H1 (cell line): ENCODE data around the gene PARP4. TPM values are rescaled to one million over a fixed set of nuclear protein-coding genes. Genes with fewer than 3 reads are reported as not detected.

ENCODE experiments used
- ASH2L ChIP-seq: fragments of 200-600, 300-600 bp; sonication (generic); IDR thresholded peaks from one replicate; pipeline ENCODE4 v1.7.1; 2017; ENCODE audit warnings: low read length
- JUN ChIP-seq: IDR thresholded peaks from 2 replicates; pipeline ENCODE4 v1.6.1; 2011; ENCODE audit warnings: low read depth, mild to moderate bottlenecking, improper control_type of control experiment, low read length
- polyA plus RNA-seq, 7 experiments: library from polyadenylated mRNA; depleted of rRNA in 3 of 7; stranded (reverse) in 5 of 7; unstranded in 2 of 7; fragments of >200 nt in 5 of 7; fragments of 200-250 nt in 2 of 7; gene quantifications; 1 replicate in 5 of 7; 2 replicates in 1 of 7; 4 replicates in 1 of 7; pipeline versions ENCODE4 v1.2.1 to v1.2.3, GENCODE V29; 2011 to 2013; ENCODE audit warnings: missing spikeins in 2 of 7, mixed read lengths in 2 of 7
- total RNA-seq: library from RNA; stranded (reverse); fragmentation: NEBNext Ultra II Directional; extraction: Animal tissue kit (Norgen Biotek cat#: 25700); gene quantifications from 2 replicates; pipeline ENCODE4 v1.2.1, GENCODE V29; 2021

The PARP4 gene
- total and polyA plus RNA-seq, 2 of the 8 experiments (the other 6 are each of a cell fraction or from before 2014, with no cell fraction given): 22.2 to 40.3 TPM

- TF ChIP-seq JUN (no peak), ASH2L (no peak)
Measured at GRCh38 chr13:24511816-24512196, 772 bp downstream of the PARP4 start (continued).
